ENCODE measurements around the gene EYA4. TPM values are rescaled to one million over a fixed set of nuclear protein-coding genes. Genes with fewer than 3 reads are reported as not detected.

Gene EYA4
- total and polyA plus RNA-seq, 2 donors (not counting 3 experiments of a cell fraction or from before 2014, with no cell fraction given), result not detected

DNA sequence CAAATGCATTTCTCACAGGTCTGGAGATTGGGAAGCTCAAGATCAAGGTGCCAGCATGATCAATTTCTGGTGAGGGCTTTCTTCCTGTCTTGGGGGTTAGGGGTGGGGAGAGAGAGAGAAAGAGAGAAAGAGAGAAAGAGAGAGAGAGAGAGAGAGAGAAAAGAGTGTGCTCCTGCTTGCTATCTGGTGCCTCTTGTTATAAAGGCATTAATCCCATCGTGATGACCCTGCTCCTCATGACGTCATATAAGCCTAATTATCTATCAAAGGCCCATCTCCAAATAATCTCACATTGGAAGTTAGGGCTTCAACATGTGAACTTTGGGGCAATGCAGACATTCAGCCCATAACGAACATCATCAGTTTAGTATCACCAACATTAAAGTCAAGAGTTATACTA is 114.8 kb downstream of the EYA4 start:
- DNase-seq (ENCODE audit: low read depth, low spot score) (no peak), FAIRE-seq (no peak)
- no peaks in the 10 kb centered on the region for H4K20me1 ChIP-seq (replicated peaks; ENCODE audit: control insufficient read depth, extremely low read depth, insufficient read depth, low read length)
- no peaks in the 10 kb centered on the region for H3K9me1 ChIP-seq (replicated peaks; ENCODE audit: control insufficient read depth, extremely low read depth, insufficient read depth, low read length)
- no peak overlapping the region for H3K9ac ChIP-seq (replicated peaks; ENCODE audit: extremely low read depth, insufficient read depth, low read length)
- no TSS peak for BruUV-seq (replicated peaks)
- H3K27ac ChIP-seq (ENCODE audit: insufficient read depth, low read depth, low read length), result no peak overlapping the region
- H3K79me2 ChIP-seq (ENCODE audit: control insufficient read depth, insufficient read depth, low read length), result no peaks in the 10 kb centered on the region
- H3K4me3 ChIP-seq (replicated peaks in 1 of 3; ENCODE audit: insufficient read depth in 1 of 3, low read depth in 1 of 3, low read length in 3 of 3), result no peak overlapping the region
- H3K9me3 ChIP-seq (replicated peaks; ENCODE audit: control insufficient read depth, insufficient read depth, low read length), result no peaks in the 10 kb centered on the region
- dilution Hi-C loops (cut with MboI; ENCODE audit: extremely low pct_ligation_motif_present, low sequenced_read_pairs) (no loop called here), intact Hi-C loops (cut with micrococcal nuclease) (no loop called here)
- no peaks in the 10 kb centered on the region for H3K4me1 ChIP-seq (ENCODE audit: control insufficient read depth, extremely low read depth, insufficient read depth, low read length)
- TF ChIP-seq, protein P1, sequence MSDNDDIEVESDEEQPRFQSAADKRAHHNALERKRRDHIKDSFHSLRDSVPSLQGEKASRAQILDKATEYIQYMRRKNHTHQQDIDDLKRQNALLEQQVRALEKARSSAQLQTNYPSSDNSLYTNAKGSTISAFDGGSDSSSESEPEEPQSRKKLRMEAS (IDR thresholded peaks at IDR 0.05; ENCODE audit: insufficient read depth, insufficient read length), result no peak
- no peak for TF ChIP-seq FOS (IDR thresholded peaks at IDR 0.05; ENCODE audit: borderline replicate concordance, insufficient read depth, low read length)
- TF ChIP-seq POLR2A (IDR thresholded peaks at IDR 0.05; ENCODE audit: low read depth, low read length), result no peak
- no peak for TF ChIP-seq MYC (IDR thresholded peaks at IDR 0.05; ENCODE audit: low read depth, low read length)
- TF ChIP-seq CTCF (IDR thresholded peaks at IDR 0.05; ENCODE audit: extremely low read depth in 1 of 2, insufficient read depth in 1 of 2, low read depth in 1 of 2, low read length in 2 of 2), result no peak
- no peak for TF ChIP-seq JUN (IDR thresholded peaks at IDR 0.05; ENCODE audit: borderline replicate concordance, insufficient read depth, insufficient read length, low read depth)
- no peak for TF ChIP-seq GATA2 (IDR thresholded peaks at IDR 0.05; ENCODE audit: insufficient read depth, insufficient read length, low read depth, low read length)
- TF ChIP-seq EZH2 (IDR thresholded peaks at IDR 0.05; ENCODE audit: borderline replicate concordance, low read depth, low read length, severe bottlenecking), result no peak
- TF ChIP-seq POLR2AphosphoS5 (IDR thresholded peaks at IDR 0.05; ENCODE audit: insufficient read depth, low read depth, low read length), result no peak
- no peaks in the 10 kb centered on the region for H3K27me3 ChIP-seq (ENCODE audit: control insufficient read depth in 2 of 2, insufficient read depth in 2 of 2, low read length in 2 of 2)
- no peak overlapping the region for H3K4me2 ChIP-seq (ENCODE audit: insufficient read depth, low read length)
- CTCF ChIA-PET, result no interaction called here
- POLR2A ChIA-PET, result no interaction called here
- no peak overlapping the region for H2AFZ ChIP-seq (ENCODE audit: low read depth, low read length)
- no peaks in the 10 kb centered on the region for H3K36me3 ChIP-seq (ENCODE audit: control insufficient read depth in 2 of 2, extremely low read depth in 1 of 2, insufficient read depth in 2 of 2, low read length in 2 of 2)
